Measurements from ENCODE around the gene TOX3.

- TF ChIP-seq POLR2A (IDR thresholded peaks at IDR 0.05) (no peak), CTCF (IDR thresholded peaks at IDR 0.05) (no peak), EP300 (IDR thresholded peaks at IDR 0.05) (no peak)
These were observed 13.6 kb downstream of the TOX3 start for GRCh38 chr16:52533296-52533695.
